Measurements from ENCODE around the gene CBFB. TPM values are rescaled to one million over a fixed set of nuclear protein-coding genes. Genes with fewer than 3 reads are reported as not detected.
"Not testable (repeated sequence)": the region's sequence is repeated elsewhere in the genome, so short reads cannot be mapped to it uniquely, and the experiment has no call there.

Gene CBFB
- total RNA-seq, 1 experiment from 2014 or later = 185 TPM

- TF ChIP-seq CTCF (conservative IDR thresholded peaks at IDR 0.05; ENCODE audit: low read depth, low read length) (no peak), EZH2 (IDR thresholded peaks at IDR 0.05; ENCODE audit: borderline replicate concordance, low read depth, low read length, poor library complexity, severe bottlenecking) (no peak)
- intact Hi-C loops (cut with micrococcal nuclease; ENCODE audit: unreplicated experiment) = no loop called here
- CTCF ChIA-PET = no interaction called here
- H3K4me1 ChIP-seq (ENCODE audit: insufficient read depth, low read length, poor library complexity, severe bottlenecking) = no peaks in the 10 kb centered on the region
- no peak overlapping the region for H3K4me3 ChIP-seq (ENCODE audit: low read depth, low read length, poor library complexity, severe bottlenecking)
- no TSS peak for BruUV-seq (replicated peaks)
- H3K9me3 ChIP-seq (ENCODE audit: low read depth, low read length, poor library complexity, severe bottlenecking) = no peaks in the 10 kb centered on the region
- H3K27ac ChIP-seq (ENCODE audit: low read depth, low read length, poor library complexity, severe bottlenecking) = no peak overlapping the region
- H3K27me3 ChIP-seq (replicated peaks; ENCODE audit: insufficient read depth, low read depth, low read length, poor library complexity) = no peaks in the 10 kb centered on the region
- DNase-seq (ENCODE audit: low spot score) = no peak
- POLR2A ChIA-PET (ENCODE audit: low non-redundant PET) = no interaction called here
- H3K36me3 ChIP-seq (ENCODE audit: insufficient read depth, low read length, poor library complexity, severe bottlenecking) = no peaks in the 10 kb centered on the region
Measured at GRCh38 chr16:66986559-66986958, 42.4 kb upstream of the CBFB start.

GRCh38 chr16:66988197-66988788 lies 40.7 kb upstream of the CBFB start, which contains the start of gene CES4A:
Gene CES4A, plus strand, starts transcription at chr16:66988589. Its CDS starts 184 bp downstream, at chr16:66988773.
- TF ChIP-seq EZH2 (IDR thresholded peaks at IDR 0.05; ENCODE audit: borderline replicate concordance, low read depth, low read length, poor library complexity, severe bottlenecking) (no peak), CTCF (conservative IDR thresholded peaks at IDR 0.05; ENCODE audit: low read depth, low read length) (no peak)
- CTCF ChIA-PET = no interaction called here
- intact Hi-C loops (cut with micrococcal nuclease; ENCODE audit: unreplicated experiment) = no loop called here
- H3K36me3 ChIP-seq (ENCODE audit: insufficient read depth, low read length, poor library complexity, severe bottlenecking) = no peaks in the 10 kb centered on the region
- POLR2A ChIA-PET (ENCODE audit: low non-redundant PET) = no interaction called here
- H3K27me3 ChIP-seq (replicated peaks; ENCODE audit: insufficient read depth, low read depth, low read length, poor library complexity) = no peaks in the 10 kb centered on the region
- BruUV-seq (replicated peaks) = no TSS peak
- no peak for DNase-seq (ENCODE audit: low spot score)
- H3K4me1 ChIP-seq (ENCODE audit: insufficient read depth, low read length, poor library complexity, severe bottlenecking) = no peaks in the 10 kb centered on the region
- H3K27ac ChIP-seq (ENCODE audit: low read depth, low read length, poor library complexity, severe bottlenecking) = no peak within 1 kb of the TSS
- no peak within 1 kb of the TSS for H3K4me3 ChIP-seq (ENCODE audit: low read depth, low read length, poor library complexity, severe bottlenecking)
- no peaks in the 10 kb centered on the region for H3K9me3 ChIP-seq (ENCODE audit: low read depth, low read length, poor library complexity, severe bottlenecking)

- ChIA-PET POLR2A (ENCODE audit: low non-redundant PET) (no interaction called here), CTCF (no interaction called here)
- Histone ChIP-seq H3K4me1 (ENCODE audit: insufficient read depth, low read length, poor library complexity, severe bottlenecking) (no peaks in the 10 kb centered on the region), H3K4me3 (ENCODE audit: low read depth, low read length, poor library complexity, severe bottlenecking) (no peak overlapping the region), H3K27me3 (replicated peaks; ENCODE audit: insufficient read depth, low read depth, low read length, poor library complexity) (no peaks in the 10 kb centered on the region), H3K36me3 (ENCODE audit: insufficient read depth, low read length, poor library complexity, severe bottlenecking) (no peaks in the 10 kb centered on the region), H3K27ac (ENCODE audit: low read depth, low read length, poor library complexity, severe bottlenecking) (no peak overlapping the region), H3K9me3 (ENCODE audit: low read depth, low read length, poor library complexity, severe bottlenecking) (no peaks in the 10 kb centered on the region)
- BruUV-seq (replicated peaks) = no TSS peak
- TF ChIP-seq EZH2 (IDR thresholded peaks at IDR 0.05; ENCODE audit: borderline replicate concordance, low read depth, low read length, poor library complexity, severe bottlenecking) (no peak), CTCF (conservative IDR thresholded peaks at IDR 0.05; ENCODE audit: low read depth, low read length) (no peak)
- no peak for DNase-seq (ENCODE audit: low spot score)
- intact Hi-C loops (cut with micrococcal nuclease; ENCODE audit: unreplicated experiment) = no loop called here
Measured at GRCh38 chr16:66991545-66992077, 37.3 kb upstream of the CBFB start.

GRCh38 chr16:66993558-66993957 lies 35.4 kb upstream of the CBFB start:
- H3K27ac ChIP-seq (ENCODE audit: low read depth, low read length, poor library complexity, severe bottlenecking); CTCF ChIA-PET; POLR2A ChIA-PET (ENCODE audit: low non-redundant PET); H3K4me1 ChIP-seq (ENCODE audit: insufficient read depth, low read length, poor library complexity, severe bottlenecking); H3K9me3 ChIP-seq (ENCODE audit: low read depth, low read length, poor library complexity, severe bottlenecking); intact Hi-C loops (cut with micrococcal nuclease; ENCODE audit: unreplicated experiment); BruUV-seq (replicated peaks); DNase-seq (ENCODE audit: low spot score); H3K4me3 ChIP-seq (ENCODE audit: low read depth, low read length, poor library complexity, severe bottlenecking); H3K27me3 ChIP-seq (replicated peaks; ENCODE audit: insufficient read depth, low read depth, low read length, poor library complexity); H3K36me3 ChIP-seq (ENCODE audit: insufficient read depth, low read length, poor library complexity, severe bottlenecking): not testable (repeated sequence)
